ENCODE results near the gene TMEM86A.
"Not testable (repeated sequence)": the region's sequence is repeated elsewhere in the genome, so short reads cannot be mapped to it uniquely, and the experiment has no call there.

The TMEM86A gene

GRCh38 chr11:18665353-18665872 is 33.2 kb upstream of the TMEM86A start:
- H3K79me1 ChIP-seq (ENCODE audit: low read length); H3K27ac ChIP-seq (ENCODE audit: low read depth, low read length); H3K4me3 ChIP-seq (ENCODE audit: low read depth, low read length); H2BK120ac ChIP-seq (ENCODE audit: insufficient read depth, low read length, poor library complexity); H3K4ac ChIP-seq (ENCODE audit: low read depth, low read length); H2BK5ac ChIP-seq (ENCODE audit: low read depth, low read length, poor library complexity); H2AK5ac ChIP-seq (ENCODE audit: low read length); H3K14ac ChIP-seq (ENCODE audit: low read length); H3K18ac ChIP-seq (ENCODE audit: low read length); H3K9me3 ChIP-seq (ENCODE audit: insufficient read depth, low read depth, low read length); H3K4me2 ChIP-seq (ENCODE audit: low read length); H4K12ac ChIP-seq (ENCODE audit: low read depth, low read length); H4K8ac ChIP-seq (ENCODE audit: low read depth, low read length); H3K79me2 ChIP-seq (ENCODE audit: control insufficient read depth, insufficient read depth, low read length, poor library complexity); H4K91ac ChIP-seq (ENCODE audit: low read depth, low read length); H3K36me3 ChIP-seq (ENCODE audit: control insufficient read depth in 1 of 2, insufficient read depth in 2 of 2, low read length in 2 of 2); H3K23ac ChIP-seq (ENCODE audit: low read length); H2BK12ac ChIP-seq (ENCODE audit: low read length); H3K9ac ChIP-seq (ENCODE audit: low read length); H2AFZ ChIP-seq (ENCODE audit: insufficient read depth, low read length, poor library complexity); H3K27me3 ChIP-seq (ENCODE audit: insufficient read depth, low read length): not testable (repeated sequence)
- DNase-seq: peak in 1 of 2 donors; percentile 19
- no CpG with 5 or more reads among the region's 10 CpGs for WGBS (ENCODE audit: extremely low coverage, insufficient coverage, insufficient read length)
- H3K4me1 ChIP-seq (ENCODE audit: control insufficient read depth in 1 of 2, insufficient read depth in 2 of 2, low read length in 2 of 2): peaks cover 6 to 10% of the 10 kb centered on the region in 2 experiments

GRCh38 chr11:18668131-18668530 is 30.4 kb upstream of the TMEM86A start:
- no peak overlapping the region for H3K14ac ChIP-seq (ENCODE audit: low read length)
- no peak overlapping the region for H2AK5ac ChIP-seq (ENCODE audit: low read length)
- H4K8ac ChIP-seq (ENCODE audit: low read depth, low read length): no peak overlapping the region
- H4K12ac ChIP-seq (ENCODE audit: low read depth, low read length): no peak overlapping the region
- DNase-seq: no peak
- WGBS (ENCODE audit: extremely low coverage, insufficient coverage, insufficient read length): no CpG with 5 or more reads among the region's 4 CpGs
- H3K4ac ChIP-seq (ENCODE audit: low read depth, low read length): no peak overlapping the region
- H3K27me3 ChIP-seq (ENCODE audit: insufficient read depth, low read length): no peaks in the 10 kb centered on the region
- no peaks in the 10 kb centered on the region for H3K79me2 ChIP-seq (ENCODE audit: control insufficient read depth, insufficient read depth, low read length, poor library complexity)
- H3K9ac ChIP-seq (ENCODE audit: low read length): no peak overlapping the region
- no peak overlapping the region for H3K4me2 ChIP-seq (ENCODE audit: low read length)
- no peak overlapping the region for H2AFZ ChIP-seq (ENCODE audit: insufficient read depth, low read length, poor library complexity)
- H4K91ac ChIP-seq (ENCODE audit: low read depth, low read length): peak overlapping the region; percentile 2
- no peaks in the 10 kb centered on the region for H3K36me3 ChIP-seq (ENCODE audit: control insufficient read depth in 1 of 2, insufficient read depth in 2 of 2, low read length in 2 of 2)
- H3K23ac ChIP-seq (ENCODE audit: low read length): no peak overlapping the region
- H2BK12ac ChIP-seq (ENCODE audit: low read length): peak overlapping the region; percentile 65
- peaks cover 6 to 10% of the 10 kb centered on the region in 2 experiments for H3K4me1 ChIP-seq (ENCODE audit: control insufficient read depth in 1 of 2, insufficient read depth in 2 of 2, low read length in 2 of 2)
- no peak overlapping the region for H3K27ac ChIP-seq (ENCODE audit: low read depth, low read length)
- H3K4me3 ChIP-seq (ENCODE audit: low read depth, low read length): no peak overlapping the region
- H3K9me3 ChIP-seq (ENCODE audit: insufficient read depth, low read depth, low read length): no peaks in the 10 kb centered on the region
- no peak overlapping the region for H2BK120ac ChIP-seq (ENCODE audit: insufficient read depth, low read length, poor library complexity)
- peaks cover 8% of the 10 kb centered on the region for H3K79me1 ChIP-seq (ENCODE audit: low read length)
- H2BK5ac ChIP-seq (ENCODE audit: low read depth, low read length, poor library complexity): no peak overlapping the region
- no peak overlapping the region for H3K18ac ChIP-seq (ENCODE audit: low read length)

GRCh38 chr11:18669219-18669596 is 29.4 kb upstream of the TMEM86A start:
- H3K4me3 ChIP-seq (ENCODE audit: low read depth, low read length): no peak overlapping the region
- no peaks in the 10 kb centered on the region for H3K9me3 ChIP-seq (ENCODE audit: insufficient read depth, low read depth, low read length)
- H2BK12ac ChIP-seq (ENCODE audit: low read length): no peak overlapping the region
- no CpG with 5 or more reads among the region's 2 CpGs for WGBS (ENCODE audit: extremely low coverage, insufficient coverage, insufficient read length)
- no peak overlapping the region for H4K12ac ChIP-seq (ENCODE audit: low read depth, low read length)
- H3K79me1 ChIP-seq (ENCODE audit: low read length): peaks cover 8% of the 10 kb centered on the region
- no peaks in the 10 kb centered on the region for H3K27me3 ChIP-seq (ENCODE audit: insufficient read depth, low read length)
- no peak overlapping the region for H2AK5ac ChIP-seq (ENCODE audit: low read length)
- H2AFZ ChIP-seq (ENCODE audit: insufficient read depth, low read length, poor library complexity): no peak overlapping the region
- no peak overlapping the region for H3K9ac ChIP-seq (ENCODE audit: low read length)
- H3K79me2 ChIP-seq (ENCODE audit: control insufficient read depth, insufficient read depth, low read length, poor library complexity): no peaks in the 10 kb centered on the region
- no peak overlapping the region for H3K18ac ChIP-seq (ENCODE audit: low read length)
- no peak overlapping the region for H2BK120ac ChIP-seq (ENCODE audit: insufficient read depth, low read length, poor library complexity)
- H3K36me3 ChIP-seq (ENCODE audit: control insufficient read depth in 1 of 2, insufficient read depth in 2 of 2, low read length in 2 of 2): no peaks in the 10 kb centered on the region
- H3K4ac ChIP-seq (ENCODE audit: low read depth, low read length): no peak overlapping the region
- H3K4me2 ChIP-seq (ENCODE audit: low read length): no peak overlapping the region
- H3K14ac ChIP-seq (ENCODE audit: low read length): no peak overlapping the region
- no peak overlapping the region for H4K8ac ChIP-seq (ENCODE audit: low read depth, low read length)
- H2BK5ac ChIP-seq (ENCODE audit: low read depth, low read length, poor library complexity): no peak overlapping the region
- no peak for DNase-seq
- H3K27ac ChIP-seq (ENCODE audit: low read depth, low read length): no peak overlapping the region
- H3K23ac ChIP-seq (ENCODE audit: low read length): no peak overlapping the region
- H4K91ac ChIP-seq (ENCODE audit: low read depth, low read length): no peak overlapping the region
- peaks cover 6 to 10% of the 10 kb centered on the region in 2 experiments for H3K4me1 ChIP-seq (ENCODE audit: control insufficient read depth in 1 of 2, insufficient read depth in 2 of 2, low read length in 2 of 2)

GRCh38 chr11:18669711-18670110 is 28.9 kb upstream of the TMEM86A start:
- no peak overlapping the region for H2BK120ac ChIP-seq (ENCODE audit: insufficient read depth, low read length, poor library complexity)
- peaks cover 6 to 10% of the 10 kb centered on the region in 2 experiments for H3K4me1 ChIP-seq (ENCODE audit: control insufficient read depth in 1 of 2, insufficient read depth in 2 of 2, low read length in 2 of 2)
- no peak overlapping the region for H2AFZ ChIP-seq (ENCODE audit: insufficient read depth, low read length, poor library complexity)
- peak overlapping the region; percentile 35 for H4K8ac ChIP-seq (ENCODE audit: low read depth, low read length)
- no peaks in the 10 kb centered on the region for H3K36me3 ChIP-seq (ENCODE audit: control insufficient read depth in 1 of 2, insufficient read depth in 2 of 2, low read length in 2 of 2)
- H3K9ac ChIP-seq (ENCODE audit: low read length): no peak overlapping the region
- no peak overlapping the region for H3K23ac ChIP-seq (ENCODE audit: low read length)
- no peaks in the 10 kb centered on the region for H3K79me2 ChIP-seq (ENCODE audit: control insufficient read depth, insufficient read depth, low read length, poor library complexity)
- no peak overlapping the region for H3K4me3 ChIP-seq (ENCODE audit: low read depth, low read length)
- H2BK5ac ChIP-seq (ENCODE audit: low read depth, low read length, poor library complexity): peak overlapping the region; percentile 46
- no peak overlapping the region for H3K4me2 ChIP-seq (ENCODE audit: low read length)
- H4K91ac ChIP-seq (ENCODE audit: low read depth, low read length): peak overlapping the region; percentile 35
- peaks cover 8% of the 10 kb centered on the region for H3K79me1 ChIP-seq (ENCODE audit: low read length)
- no peak for DNase-seq
- H3K27ac ChIP-seq (ENCODE audit: low read depth, low read length): no peak overlapping the region
- H4K12ac ChIP-seq (ENCODE audit: low read depth, low read length): no peak overlapping the region
- H3K4ac ChIP-seq (ENCODE audit: low read depth, low read length): no peak overlapping the region
- peak overlapping the region; percentile 47 for H2AK5ac ChIP-seq (ENCODE audit: low read length)
- peak overlapping the region; percentile 15 for H3K14ac ChIP-seq (ENCODE audit: low read length)
- no peak overlapping the region for H3K18ac ChIP-seq (ENCODE audit: low read length)
- H3K27me3 ChIP-seq (ENCODE audit: insufficient read depth, low read length): no peaks in the 10 kb centered on the region
- peak overlapping the region; percentile 82 for H2BK12ac ChIP-seq (ENCODE audit: low read length)
- WGBS (ENCODE audit: extremely low coverage, insufficient coverage, insufficient read length): no CpG with 5 or more reads among the region's 4 CpGs
- no peaks in the 10 kb centered on the region for H3K9me3 ChIP-seq (ENCODE audit: insufficient read depth, low read depth, low read length)
